ENCODE measurements around the gene CDT1. TPM values are rescaled to one million over a fixed set of nuclear protein-coding genes. Genes with fewer than 3 reads are reported as not detected.
A peak's percentile ranks its signal among the peaks of the same experiment; 100 is the strongest.

CDT1 gene
- total RNA-seq, 1 donor from 2014 or later, result 16.2 TPM

DNA sequence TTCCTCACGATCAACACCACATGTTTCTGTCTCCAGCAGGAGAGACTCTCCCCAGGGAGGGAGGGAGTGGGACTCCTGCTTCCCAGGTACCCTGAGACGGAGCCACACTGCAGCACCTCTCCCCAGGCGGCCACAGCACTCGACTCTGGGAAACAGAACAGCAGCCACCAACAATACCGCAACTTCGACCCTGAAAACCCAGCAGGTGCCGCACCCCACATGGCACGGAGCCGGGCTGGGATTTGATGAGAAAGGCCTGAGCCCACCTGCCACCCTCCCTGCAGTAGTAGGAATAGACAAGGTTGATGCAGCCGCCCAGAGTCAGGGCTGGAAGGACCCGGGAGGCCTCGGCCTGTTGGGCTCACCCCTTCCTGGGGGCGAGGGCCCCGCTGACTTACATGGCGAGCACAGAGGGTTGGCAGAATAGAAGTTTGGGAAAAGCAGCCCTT lies 38.7 kb downstream of the CDT1 start:
- no peak overlapping the region for H3K27ac Mint-ChIP-seq (ENCODE audit: unreplicated experiment)
- H3K36me3 Mint-ChIP-seq (ENCODE audit: low read depth, unreplicated experiment), result peaks cover 9% of the 10 kb centered on the region
- DNase-seq (ENCODE audit: low spot score), result no peak
- peaks cover 6% of the 10 kb centered on the region for H3K27me3 Mint-ChIP-seq (ENCODE audit: unreplicated experiment)
- H3K9me3 Mint-ChIP-seq (ENCODE audit: unreplicated experiment), result no peaks in the 10 kb centered on the region
- TF ChIP-seq, protein P1, sequence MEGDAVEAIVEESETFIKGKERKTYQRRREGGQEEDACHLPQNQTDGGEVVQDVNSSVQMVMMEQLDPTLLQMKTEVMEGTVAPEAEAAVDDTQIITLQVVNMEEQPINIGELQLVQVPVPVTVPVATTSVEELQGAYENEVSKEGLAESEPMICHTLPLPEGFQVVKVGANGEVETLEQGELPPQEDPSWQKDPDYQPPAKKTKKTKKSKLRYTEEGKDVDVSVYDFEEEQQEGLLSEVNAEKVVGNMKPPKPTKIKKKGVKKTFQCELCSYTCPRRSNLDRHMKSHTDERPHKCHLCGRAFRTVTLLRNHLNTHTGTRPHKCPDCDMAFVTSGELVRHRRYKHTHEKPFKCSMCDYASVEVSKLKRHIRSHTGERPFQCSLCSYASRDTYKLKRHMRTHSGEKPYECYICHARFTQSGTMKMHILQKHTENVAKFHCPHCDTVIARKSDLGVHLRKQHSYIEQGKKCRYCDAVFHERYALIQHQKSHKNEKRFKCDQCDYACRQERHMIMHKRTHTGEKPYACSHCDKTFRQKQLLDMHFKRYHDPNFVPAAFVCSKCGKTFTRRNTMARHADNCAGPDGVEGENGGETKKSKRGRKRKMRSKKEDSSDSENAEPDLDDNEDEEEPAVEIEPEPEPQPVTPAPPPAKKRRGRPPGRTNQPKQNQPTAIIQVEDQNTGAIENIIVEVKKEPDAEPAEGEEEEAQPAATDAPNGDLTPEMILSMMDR (IDR thresholded peaks at IDR 0.05; ENCODE audit: unreplicated experiment), result no peak
- no peak overlapping the region for H3K4me3 Mint-ChIP-seq (ENCODE audit: unreplicated experiment)
- no peaks in the 10 kb centered on the region for H3K4me1 Mint-ChIP-seq (ENCODE audit: unreplicated experiment)

- Mint-ChIP-seq H3K4me1 (ENCODE audit: unreplicated experiment) (no peaks in the 10 kb centered on the region), H3K4me3 (ENCODE audit: unreplicated experiment) (peak overlapping the region; percentile 68), H3K36me3 (ENCODE audit: low read depth, unreplicated experiment) (peaks cover 9% of the 10 kb centered on the region), H3K27me3 (ENCODE audit: unreplicated experiment) (peaks cover 6% of the 10 kb centered on the region), H3K27ac (ENCODE audit: unreplicated experiment) (no peak overlapping the region), H3K9me3 (ENCODE audit: unreplicated experiment) (no peaks in the 10 kb centered on the region)
- TF ChIP-seq, protein P1 (IDR thresholded peaks at IDR 0.05; ENCODE audit: unreplicated experiment), result no peak
- no peak for DNase-seq (ENCODE audit: low spot score)
Observed at GRCh38 chr16:88842806-88843205, 39.2 kb downstream of the CDT1 start.

DNA sequence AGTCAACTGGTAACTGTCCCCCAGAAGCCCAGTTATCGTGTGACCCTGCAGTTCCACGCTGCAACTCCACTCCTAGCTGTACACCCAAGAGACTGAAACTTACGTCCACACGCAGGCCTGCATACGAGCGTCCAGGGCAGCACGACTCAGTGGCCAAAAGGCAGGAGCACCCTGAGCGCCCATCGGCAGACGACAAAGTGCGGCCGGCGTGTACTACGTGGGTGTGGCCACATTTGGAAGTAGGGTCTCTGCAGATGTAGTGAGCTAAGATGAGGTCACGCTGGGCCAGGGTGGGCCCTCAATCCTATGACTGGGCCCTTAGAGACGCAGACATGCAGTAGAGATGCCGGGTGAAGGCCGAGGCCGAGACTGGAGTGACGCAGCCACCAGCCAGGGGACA lies 39.7 kb downstream of the CDT1 start:
- Mint-ChIP-seq H3K27ac (ENCODE audit: unreplicated experiment) (no peak overlapping the region), H3K4me1 (ENCODE audit: unreplicated experiment) (no peaks in the 10 kb centered on the region), H3K36me3 (ENCODE audit: low read depth, unreplicated experiment) (peaks cover 9% of the 10 kb centered on the region), H3K9me3 (ENCODE audit: unreplicated experiment) (no peaks in the 10 kb centered on the region), H3K27me3 (ENCODE audit: unreplicated experiment) (peaks cover 6% of the 10 kb centered on the region), H3K4me3 (ENCODE audit: unreplicated experiment) (peak overlapping the region; percentile 68)
- no peak for DNase-seq (ENCODE audit: low spot score)
- TF ChIP-seq, protein P1 (IDR thresholded peaks at IDR 0.05; ENCODE audit: unreplicated experiment), result no peak

GRCh38 chr16:88844419-88845036 lies 40.9 kb downstream of the CDT1 start:
- DNase-seq (ENCODE audit: low spot score), result no peak
- TF ChIP-seq, protein P1 (IDR thresholded peaks at IDR 0.05; ENCODE audit: unreplicated experiment), result no peak
- Mint-ChIP-seq H3K4me1 (ENCODE audit: unreplicated experiment) (no peaks in the 10 kb centered on the region), H3K9me3 (ENCODE audit: unreplicated experiment) (no peaks in the 10 kb centered on the region), H3K27me3 (ENCODE audit: unreplicated experiment) (peaks cover 6% of the 10 kb centered on the region), H3K27ac (ENCODE audit: unreplicated experiment) (no peak overlapping the region), H3K36me3 (ENCODE audit: low read depth, unreplicated experiment) (peaks cover 9% of the 10 kb centered on the region), H3K4me3 (ENCODE audit: unreplicated experiment) (no peak overlapping the region)

- Mint-ChIP-seq H3K27me3 (ENCODE audit: unreplicated experiment) (peaks cover 6% of the 10 kb centered on the region), H3K27ac (ENCODE audit: unreplicated experiment) (no peak overlapping the region), H3K9me3 (ENCODE audit: unreplicated experiment) (no peaks in the 10 kb centered on the region), H3K4me1 (ENCODE audit: unreplicated experiment) (no peaks in the 10 kb centered on the region), H3K4me3 (ENCODE audit: unreplicated experiment) (no peak overlapping the region), H3K36me3 (ENCODE audit: low read depth, unreplicated experiment) (peaks cover 5% of the 10 kb centered on the region)
- TF ChIP-seq, protein P1 (IDR thresholded peaks at IDR 0.05; ENCODE audit: unreplicated experiment), result no peak
- no peak for DNase-seq (ENCODE audit: low spot score)
Observed at GRCh38 chr16:88846088-88846487, 42.5 kb downstream of the CDT1 start.

Data from endothelial cell (in vitro differentiated cells).